Cardiac ventricle fibroblast (primary cell): ENCODE measurements around the gene GRM5. TPM values are rescaled to one million over a fixed set of nuclear protein-coding genes. Genes with fewer than 3 reads are reported as not detected.

Source experiments
- total RNA-seq: library from RNA; depleted of rRNA; stranded (reverse); fragments of >200 nt; gene quantifications from 2 replicates; pipeline ENCODE4 v1.2.3, GENCODE V29; 2015

GRM5 gene
- not detected in 2 replicates for total RNA-seq

GRCh38 chr11:89065651-89066201 lies at the start of gene GRM5:
TSS of gene GRM5 (minus strand) at chr11:89065982. CDS start at chr11:89047872, 18,110 bp downstream.

Other genes starting within 250 kb of the GRM5 start
- gene TYR, start 111.9 kb upstream of the GRM5 start, total RNA-seq: not detected in 2 replicates